Vagina (tissue), 2 donors: ENCODE results near the gene WDR20. TPM values are rescaled to one million over a fixed set of nuclear protein-coding genes. Genes with fewer than 3 reads are reported as not detected.

Experiments used
- DNase-seq, 2 donors: peaks; one replicate each; pipeline ENCODE4 v3.0.0-alpha.2; 2017; ENCODE audit errors: extremely low spot score in 2 of 2
- H3K27ac ChIP-seq: fragments of 200-600 bp; sonication (generic); one replicate; pipeline ENCODE4 v1.5.1; 2019
- H3K27me3 ChIP-seq: fragments of 200-600 bp; sonication (generic); one replicate; pipeline ENCODE4 v1.5.1; 2019
- H3K36me3 ChIP-seq, 2 donors: fragments of 200-600 bp; sonication (generic); one replicate each; pipeline ENCODE4 v1.5.1; 2017 to 2019
- H3K4me1 ChIP-seq: fragments of 200-600 bp; sonication (generic); one replicate; pipeline ENCODE4 v1.5.1; 2019
- H3K4me3 ChIP-seq, 2 donors: fragments of 200-600 bp; sonication (generic); 1 replicate in 1 of 2; 2 replicates in 1 of 2; pipeline ENCODE4 v1.5.1; 2016 to 2019
- H3K9me3 ChIP-seq: fragments of 200-600 bp; sonication (generic); one replicate; pipeline ENCODE4 v1.5.1; 2019
- POLR2A ChIP-seq, 2 donors: fragments of 450-650 bp; IDR thresholded peaks; one replicate each; pipeline ENCODE4 v1.6.1; 2017; ENCODE audit warnings: antibody characterized with exemption in 2 of 2, mild to moderate bottlenecking in 2 of 2, moderate library complexity in 2 of 2
- POLR2AphosphoS5 ChIP-seq, 2 donors: sonication (generic); formaldehyde crosslinking; IDR thresholded peaks; one replicate each; pipeline ENCODE4 v1.9.0; 2017; ENCODE audit warnings: antibody characterized with exemption in 2 of 2, mild to moderate bottlenecking in 2 of 2, low read depth in 1 of 2; ENCODE audit not compliant: insufficient read depth in 1 of 2
- intact Hi-C: fragments of 100-400 bp; cut with DNase I; formaldehyde crosslinking; loops from one replicate; pipeline ENCODE4 v1.15.1; 2023
- total RNA-seq: library from RNA; depleted of rRNA; stranded (reverse); fragments of >200 nt; gene quantifications from one replicate; pipeline ENCODE4 v1.2.3, GENCODE V29; 2016
- TF ChIP-seq, protein P1 (sequence below), 3 experiments: fragments of 450-650 bp in 2 of 3; fragments of 200-600 bp in 1 of 3; sonication (generic) in 1 of 3; IDR thresholded peaks; one replicate each; pipeline ENCODE4 v1.5.1; 2017 to 2019; ENCODE audit warnings: antibody characterized with exemption in 3 of 3, mild to moderate bottlenecking in 2 of 3, moderate library complexity in 2 of 3

WDR20 gene
- total RNA-seq, 1 donor from 2014 or later: 24.8 TPM

DNA sequence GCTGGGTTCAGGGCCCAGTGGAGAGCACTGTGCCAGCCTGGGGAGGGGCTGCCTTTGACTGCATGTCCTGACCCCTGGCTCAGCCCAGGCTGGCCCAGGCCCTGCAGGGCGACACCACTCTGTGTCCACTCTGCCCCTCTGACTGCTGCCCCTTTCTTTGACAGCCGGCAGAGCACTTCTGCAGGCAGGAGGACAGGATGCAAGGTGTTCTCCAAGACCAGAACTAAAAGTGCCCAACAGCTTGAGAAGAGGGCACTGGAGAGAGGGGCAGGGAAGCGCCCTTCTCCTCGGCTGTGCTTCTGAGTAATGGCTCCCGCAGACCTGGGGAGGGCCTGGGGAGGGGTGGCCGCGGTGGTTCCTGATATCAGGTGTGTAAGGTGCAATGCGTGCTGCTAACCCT lies 72.7 kb downstream of the WDR20 start:
- intact Hi-C loops: no loop called here
- Histone ChIP-seq H3K4me3 (no peak overlapping the region), H3K36me3 (peaks cover 0 to 16% of the 10 kb centered on the region in 2 donors), H3K27ac (no peak overlapping the region), H3K27me3 (no peaks in the 10 kb centered on the region), H3K9me3 (no peaks in the 10 kb centered on the region), H3K4me1 (peaks cover 11% of the 10 kb centered on the region)
- DNase-seq: no peak
- TF ChIP-seq POLR2AphosphoS5 (IDR thresholded peaks at IDR 0.05; ENCODE audit: insufficient read depth in 1 of 2, low read depth in 1 of 2) (no peak), POLR2A (IDR thresholded peaks at IDR 0.05) (no peak)
- TF ChIP-seq, protein P1, sequence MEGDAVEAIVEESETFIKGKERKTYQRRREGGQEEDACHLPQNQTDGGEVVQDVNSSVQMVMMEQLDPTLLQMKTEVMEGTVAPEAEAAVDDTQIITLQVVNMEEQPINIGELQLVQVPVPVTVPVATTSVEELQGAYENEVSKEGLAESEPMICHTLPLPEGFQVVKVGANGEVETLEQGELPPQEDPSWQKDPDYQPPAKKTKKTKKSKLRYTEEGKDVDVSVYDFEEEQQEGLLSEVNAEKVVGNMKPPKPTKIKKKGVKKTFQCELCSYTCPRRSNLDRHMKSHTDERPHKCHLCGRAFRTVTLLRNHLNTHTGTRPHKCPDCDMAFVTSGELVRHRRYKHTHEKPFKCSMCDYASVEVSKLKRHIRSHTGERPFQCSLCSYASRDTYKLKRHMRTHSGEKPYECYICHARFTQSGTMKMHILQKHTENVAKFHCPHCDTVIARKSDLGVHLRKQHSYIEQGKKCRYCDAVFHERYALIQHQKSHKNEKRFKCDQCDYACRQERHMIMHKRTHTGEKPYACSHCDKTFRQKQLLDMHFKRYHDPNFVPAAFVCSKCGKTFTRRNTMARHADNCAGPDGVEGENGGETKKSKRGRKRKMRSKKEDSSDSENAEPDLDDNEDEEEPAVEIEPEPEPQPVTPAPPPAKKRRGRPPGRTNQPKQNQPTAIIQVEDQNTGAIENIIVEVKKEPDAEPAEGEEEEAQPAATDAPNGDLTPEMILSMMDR (IDR thresholded peaks at IDR 0.05): no peak

DNA sequence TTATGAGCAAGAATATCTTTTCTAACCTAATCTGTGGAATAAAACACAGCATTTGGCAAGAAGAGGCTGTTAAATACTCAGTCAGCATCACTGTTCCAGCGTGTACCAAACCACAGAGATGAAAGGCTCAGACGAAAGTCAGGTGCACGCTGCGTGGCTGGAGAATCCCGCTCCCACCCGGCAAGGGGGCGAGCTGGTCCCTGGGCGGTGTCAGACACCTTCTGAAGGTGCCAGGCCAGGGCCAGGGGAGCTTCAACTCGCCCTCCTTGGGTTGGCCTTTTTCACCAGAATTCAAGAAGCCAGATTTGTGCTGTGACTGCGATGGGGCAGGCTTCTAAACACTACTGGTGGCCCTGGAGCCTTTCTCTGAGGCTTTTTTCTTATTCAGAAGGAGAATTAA lies 73.1 kb downstream of the WDR20 start:
- H3K4me1 ChIP-seq: peaks cover 11% of the 10 kb centered on the region
- H3K36me3 ChIP-seq: peaks cover 0 to 16% of the 10 kb centered on the region in 2 donors
- DNase-seq: no peak
- intact Hi-C loops: no loop called here
- H3K9me3 ChIP-seq: no peaks in the 10 kb centered on the region
- H3K27ac ChIP-seq: no peak overlapping the region
- TF ChIP-seq, protein P1 (IDR thresholded peaks at IDR 0.05): no peak
- TF ChIP-seq POLR2AphosphoS5 (IDR thresholded peaks at IDR 0.05; ENCODE audit: insufficient read depth in 1 of 2, low read depth in 1 of 2) (no peak), POLR2A (IDR thresholded peaks at IDR 0.05) (no peak)
- H3K4me3 ChIP-seq: no peak overlapping the region
- H3K27me3 ChIP-seq: no peaks in the 10 kb centered on the region

DNA sequence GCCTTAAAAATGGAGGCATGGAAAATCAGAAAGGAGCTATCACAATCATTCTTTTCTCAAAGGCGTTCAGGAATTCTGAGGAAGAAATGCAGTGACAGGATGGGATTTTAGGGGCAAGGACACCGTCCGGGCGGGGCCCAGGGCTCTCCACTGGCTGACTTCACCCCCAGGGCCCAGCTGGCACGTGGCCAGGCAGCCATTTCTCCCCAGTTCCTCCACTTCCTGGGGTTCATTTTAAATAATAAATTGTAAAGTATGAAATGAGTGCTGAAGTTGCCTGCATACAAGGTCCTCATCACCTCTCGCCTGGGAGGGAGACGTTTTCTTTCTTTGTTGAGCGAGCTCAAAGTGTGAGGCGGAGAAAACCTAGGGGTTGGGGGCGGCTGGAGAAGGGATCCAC lies 73.8 kb downstream of the WDR20 start:
- H3K4me1 ChIP-seq: peaks cover 11% of the 10 kb centered on the region
- no peaks in the 10 kb centered on the region for H3K9me3 ChIP-seq
- no peak for DNase-seq
- no peaks in the 10 kb centered on the region for H3K27me3 ChIP-seq
- intact Hi-C loops: no loop called here
- no peak overlapping the region for H3K27ac ChIP-seq
- TF ChIP-seq POLR2AphosphoS5 (IDR thresholded peaks at IDR 0.05; ENCODE audit: insufficient read depth in 1 of 2, low read depth in 1 of 2) (no peak), POLR2A (IDR thresholded peaks at IDR 0.05) (no peak)
- TF ChIP-seq, protein P1 (IDR thresholded peaks at IDR 0.05): no peak
- H3K36me3 ChIP-seq: peaks cover 0 to 15% of the 10 kb centered on the region in 2 donors
- H3K4me3 ChIP-seq: no peak overlapping the region

DNA sequence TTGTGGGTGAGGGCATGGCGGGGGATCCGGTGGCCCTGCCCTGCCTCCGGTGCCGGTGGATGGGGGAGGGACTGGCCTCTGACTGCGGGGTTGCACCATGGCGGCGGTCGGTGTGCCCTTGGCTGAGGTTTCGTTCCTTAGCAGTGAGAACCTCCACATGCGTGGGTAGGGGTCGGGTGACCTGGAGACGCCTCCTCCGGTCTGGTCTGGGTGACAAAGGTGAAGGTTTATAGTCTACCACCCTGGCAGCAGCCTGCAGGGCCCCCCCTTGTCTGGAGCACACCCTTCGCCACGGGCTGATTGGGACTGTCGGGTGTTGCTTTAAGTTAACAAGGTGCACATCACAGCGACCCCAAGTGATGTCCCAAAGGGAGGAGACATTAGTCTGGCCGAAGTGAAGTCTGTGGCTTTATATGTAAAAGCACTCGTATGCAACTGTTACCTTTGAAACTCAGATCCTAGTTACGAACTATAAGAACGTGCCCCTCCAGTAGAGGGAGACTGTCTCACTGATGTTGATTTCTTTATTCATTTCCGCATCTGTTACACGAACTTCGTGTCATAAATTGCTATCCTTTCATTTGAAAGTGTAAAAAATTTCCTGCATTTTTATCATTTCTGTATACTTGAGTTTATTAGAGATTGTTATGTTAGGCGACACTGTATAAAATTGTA lies 74.4 kb downstream of the WDR20 start:
- no peak for DNase-seq
- Histone ChIP-seq H3K9me3 (no peaks in the 10 kb centered on the region), H3K27me3 (no peaks in the 10 kb centered on the region), H3K4me1 (peaks cover 11% of the 10 kb centered on the region), H3K36me3 (peaks cover 0 to 9% of the 10 kb centered on the region in 2 donors), H3K27ac (no peak overlapping the region), H3K4me3 (no peak overlapping the region)
- intact Hi-C loops: no loop called here
- TF ChIP-seq, protein P1 (IDR thresholded peaks at IDR 0.05): no peak
- TF ChIP-seq POLR2AphosphoS5 (IDR thresholded peaks at IDR 0.05; ENCODE audit: insufficient read depth in 1 of 2, low read depth in 1 of 2) (no peak), POLR2A (IDR thresholded peaks at IDR 0.05) (no peak)

DNA sequence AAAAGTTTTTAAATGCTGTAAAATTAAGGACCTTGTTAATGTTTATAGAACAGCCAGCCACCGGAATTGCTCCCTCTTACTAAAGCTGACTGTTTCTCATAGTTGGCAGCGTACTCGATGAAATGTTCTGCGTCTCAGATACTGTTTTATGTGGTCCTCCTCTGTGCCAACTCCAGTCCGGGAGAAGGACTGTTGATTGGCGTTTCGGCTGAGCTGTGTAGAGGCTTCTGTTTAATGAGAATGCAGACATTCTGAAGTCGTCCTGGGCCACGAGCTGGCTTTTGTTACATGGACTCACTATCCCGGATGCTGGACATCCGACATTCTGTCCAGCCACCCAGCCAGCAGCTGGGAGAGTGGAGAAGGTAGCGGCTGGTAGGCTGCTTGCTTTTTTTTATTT lies 75.4 kb downstream of the WDR20 start:
- intact Hi-C loops: no loop called here
- TF ChIP-seq POLR2AphosphoS5 (IDR thresholded peaks at IDR 0.05; ENCODE audit: insufficient read depth in 1 of 2, low read depth in 1 of 2): no peak
- TF ChIP-seq, protein P1 (IDR thresholded peaks at IDR 0.05): no peak
- TF ChIP-seq POLR2A (IDR thresholded peaks at IDR 0.05): no peak
- Histone ChIP-seq H3K27ac (no peak overlapping the region), H3K9me3 (no peaks in the 10 kb centered on the region), H3K4me1 (peaks cover 11% of the 10 kb centered on the region), H3K36me3 (peaks cover 0 to 4% of the 10 kb centered on the region in 2 donors), H3K4me3 (no peak overlapping the region), H3K27me3 (no peaks in the 10 kb centered on the region)
- no peak for DNase-seq
